ENCODE results near the gene MAGI1.

MAGI1 gene

GRCh38 chr3:65439641-65440284 lies 599.0 kb downstream of the MAGI1 start:
- peak; percentile 56 for DNase-seq

DNA sequence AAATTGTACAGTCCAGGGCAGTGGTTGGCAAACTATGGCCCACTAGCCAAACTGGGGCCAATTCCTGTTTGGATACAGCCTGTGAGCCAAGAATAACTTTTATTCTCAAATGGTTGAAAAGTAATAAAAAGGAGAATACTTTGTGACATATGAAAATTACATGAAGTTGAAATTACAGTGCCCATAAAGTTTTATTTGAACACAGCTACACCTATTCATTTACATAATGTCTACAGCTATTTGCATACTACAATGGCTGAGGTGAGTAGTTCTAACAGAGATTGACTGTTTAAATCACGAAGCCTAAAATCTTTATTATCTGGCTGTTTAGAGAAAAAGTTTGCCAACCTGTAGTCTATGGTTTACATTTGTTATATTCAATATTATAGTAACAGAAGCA lies 600.1 kb downstream of the MAGI1 start:
- no peak for DNase-seq

- DNase-seq = no peak
Measured at GRCh38 chr3:65438096-65438495, 600.6 kb downstream of the MAGI1 start.

GRCh38 chr3:65436580-65436979 lies 602.1 kb downstream of the MAGI1 start:
- DNase-seq = peak; percentile 4

GRCh38 chr3:65433480-65433879 lies 605.2 kb downstream of the MAGI1 start:
- no peak for DNase-seq

DNA sequence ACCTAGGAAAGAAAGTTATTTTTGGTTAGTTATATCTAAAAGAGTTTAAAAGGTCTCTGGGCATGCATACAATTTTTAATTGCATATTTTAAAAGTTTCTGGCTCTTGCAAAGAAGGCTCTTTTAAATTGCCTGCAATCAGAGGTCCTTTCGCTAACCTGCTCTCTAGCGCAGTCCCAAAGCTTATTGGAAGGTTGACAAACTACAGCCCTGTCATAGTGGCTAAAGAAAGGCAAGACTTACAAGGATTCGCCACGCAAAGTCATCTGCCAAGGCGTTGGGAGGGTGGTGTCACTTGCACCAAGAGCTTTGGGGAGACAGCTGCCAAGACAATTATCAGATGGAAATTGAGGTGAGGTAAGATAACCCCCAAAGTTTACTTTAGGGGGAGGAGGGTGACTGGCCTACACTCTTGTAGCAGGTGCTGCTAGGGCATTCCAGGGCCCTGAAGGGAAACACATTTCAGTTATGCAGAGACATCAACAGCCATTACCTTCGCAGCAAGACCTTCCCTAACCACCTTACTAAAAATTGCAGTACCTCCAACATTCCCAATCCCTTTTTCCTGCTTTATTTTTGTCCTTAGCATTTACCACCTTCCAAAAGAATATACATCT lies 606.2 kb downstream of the MAGI1 start:
- DNase-seq = no peak

DNA sequence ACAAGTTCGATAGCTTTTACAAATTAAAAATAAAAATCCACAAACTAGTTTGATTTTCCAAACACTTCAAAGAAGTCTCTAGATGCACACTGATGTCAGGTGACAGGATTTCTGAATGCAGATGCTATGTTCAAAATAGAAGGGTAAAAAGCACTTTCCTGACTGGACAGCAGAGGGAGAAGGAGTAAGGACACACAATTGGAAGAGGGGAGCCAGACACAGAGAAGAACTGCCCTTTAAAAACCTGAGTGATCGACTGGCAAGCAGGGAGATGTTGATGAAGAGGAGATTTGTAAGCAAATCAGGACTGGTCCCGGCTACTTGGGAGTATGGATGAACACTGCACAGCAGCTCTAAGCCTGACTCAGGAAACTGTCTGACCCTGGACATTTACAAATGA lies 612.8 kb downstream of the MAGI1 start:
- DNase-seq = peak; percentile 11

DNA sequence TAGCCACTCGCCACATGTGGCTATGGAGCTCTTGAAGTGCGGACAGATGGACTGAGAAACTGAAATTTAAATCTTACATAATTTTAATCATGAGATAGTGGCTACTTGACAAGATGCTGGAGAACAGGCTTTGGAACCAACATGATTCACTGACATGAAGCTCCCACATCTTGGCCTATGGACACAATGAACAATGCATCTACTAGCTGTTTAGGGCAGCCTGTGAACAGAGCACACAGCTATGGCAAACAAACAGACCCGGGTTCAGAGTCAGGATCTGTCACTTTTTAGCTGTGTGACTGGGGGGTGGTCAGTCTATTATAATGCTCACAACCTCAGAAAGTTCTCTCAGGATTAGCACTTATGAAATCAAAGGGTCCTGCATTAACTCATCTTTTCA lies 616.6 kb downstream of the MAGI1 start:
- no peak for DNase-seq

DNA sequence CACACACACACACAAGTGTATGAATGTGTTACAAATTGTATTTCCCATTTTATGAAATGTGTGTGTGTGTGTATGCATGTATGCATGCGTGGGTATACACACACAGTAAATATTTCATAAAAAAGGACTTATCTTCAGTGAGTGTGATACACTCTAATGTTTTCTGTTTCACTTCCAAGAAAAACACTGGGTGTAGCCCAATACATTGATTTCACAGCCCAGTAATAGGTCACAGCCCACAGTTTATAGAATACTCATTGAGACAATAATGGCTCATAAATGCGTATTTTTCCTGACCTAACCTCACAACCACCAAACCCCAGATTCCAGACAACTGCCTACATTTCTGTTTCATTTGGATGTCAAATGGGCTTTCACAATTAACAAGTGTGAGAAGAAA lies 619.5 kb downstream of the MAGI1 start:
- no peak for DNase-seq

DNA sequence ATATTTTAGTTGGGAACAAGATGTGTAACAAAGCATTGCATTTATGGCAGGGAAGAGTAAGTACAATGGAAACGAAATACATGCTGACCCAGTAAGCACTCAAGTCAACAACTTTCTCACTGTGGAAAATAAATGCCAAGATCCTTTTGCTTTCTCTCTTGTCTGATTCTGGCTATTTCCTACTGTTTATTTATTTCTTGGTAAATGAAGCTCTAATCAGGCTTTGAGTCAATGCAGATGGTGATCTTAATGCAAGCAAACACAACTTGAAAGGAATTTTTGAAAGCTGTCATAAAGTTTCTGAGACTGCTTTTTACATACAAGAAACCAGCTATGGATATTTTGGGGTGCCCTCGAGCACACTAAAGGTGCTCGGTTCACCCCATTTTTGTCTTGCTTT lies 624.8 kb downstream of the MAGI1 start:
- DNase-seq = no peak

DNA sequence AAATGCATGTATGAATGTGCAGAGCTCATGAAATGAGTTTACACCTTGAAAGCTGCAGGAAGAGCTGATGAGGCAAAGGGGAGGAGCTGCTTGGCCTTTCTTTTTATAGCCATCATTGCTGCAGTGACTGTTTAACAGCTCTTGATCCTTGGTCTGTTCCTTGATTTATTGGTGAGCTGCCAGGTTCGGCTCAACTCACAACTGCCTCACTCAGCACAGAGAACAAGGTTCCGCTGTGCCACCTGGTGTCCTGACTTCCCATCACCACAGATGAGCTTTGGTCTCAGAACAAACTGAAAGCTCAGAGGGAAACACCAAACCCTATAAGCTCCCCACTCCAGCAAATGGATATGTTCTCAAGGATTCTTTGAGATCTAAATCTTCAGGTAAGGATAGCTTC lies 626.1 kb downstream of the MAGI1 start:
- no peak for DNase-seq

DNA sequence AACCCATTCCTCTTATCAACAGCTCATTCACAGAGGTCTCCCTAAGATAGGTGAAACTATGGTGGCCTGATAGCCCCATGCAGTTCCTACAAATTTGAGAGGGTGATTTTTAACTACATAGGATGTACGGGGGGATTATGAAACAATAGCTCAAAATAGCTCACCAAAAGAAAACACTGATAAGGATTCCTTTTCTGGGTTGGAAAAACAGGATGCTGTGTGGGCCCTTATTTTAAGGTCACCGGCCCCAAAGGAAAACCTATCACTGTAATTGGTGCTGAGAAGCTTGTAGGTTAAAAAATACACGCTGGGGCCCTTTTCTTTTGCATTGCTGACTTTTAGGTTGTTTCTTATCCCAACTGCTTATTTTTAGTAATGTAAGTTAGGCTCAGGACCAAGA lies 627.4 kb downstream of the MAGI1 start:
- DNase-seq = no peak

DNA sequence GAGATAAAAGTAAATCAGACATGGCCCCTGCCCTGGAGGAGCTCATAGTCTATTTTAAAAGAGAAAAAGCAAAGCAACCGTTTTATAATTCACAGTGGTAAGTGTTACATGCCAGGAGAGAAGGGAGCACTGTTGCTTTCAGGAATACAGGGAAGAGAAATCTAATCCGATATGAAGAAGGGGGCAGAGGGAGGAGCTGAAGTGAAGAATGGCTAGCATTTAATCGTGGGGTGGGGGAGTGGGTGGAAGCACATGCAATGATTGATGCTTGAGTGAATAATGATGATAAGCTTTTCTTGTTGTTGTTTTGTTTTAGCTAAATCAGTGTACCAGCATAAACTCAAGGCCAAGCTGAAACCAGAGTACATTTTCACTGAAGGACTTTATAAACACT lies 629.5 kb downstream of the MAGI1 start:
- DNase-seq = no peak

- no peak for DNase-seq
Measured at GRCh38 chr3:65408531-65409175, 630.1 kb downstream of the MAGI1 start.

DNA sequence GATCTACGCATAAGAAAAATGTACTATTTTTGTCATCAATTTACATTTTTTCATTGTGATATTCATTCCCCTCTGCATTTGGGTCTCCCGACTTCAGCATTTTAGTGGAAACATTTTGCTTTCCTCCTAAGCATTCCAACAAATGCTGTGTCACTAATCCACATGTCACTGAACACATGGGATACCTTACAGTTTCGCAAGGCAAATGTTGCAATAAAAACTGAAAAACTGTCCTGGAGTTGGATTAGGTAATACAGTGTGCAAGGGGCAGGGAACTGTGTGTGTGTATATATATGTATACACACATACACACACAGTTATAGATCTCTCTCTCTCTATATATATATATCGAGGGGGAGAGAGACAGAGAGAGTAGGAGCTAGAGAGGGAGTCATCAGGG lies 632.2 kb downstream of the MAGI1 start:
- peak; percentile 2 for DNase-seq

GRCh38 chr3:65402597-65402996 lies 636.1 kb downstream of the MAGI1 start:
- peak; percentile 94 for DNase-seq

- no peak for DNase-seq
Measured at GRCh38 chr3:65401359-65402305, 637.1 kb downstream of the MAGI1 start.

DNA sequence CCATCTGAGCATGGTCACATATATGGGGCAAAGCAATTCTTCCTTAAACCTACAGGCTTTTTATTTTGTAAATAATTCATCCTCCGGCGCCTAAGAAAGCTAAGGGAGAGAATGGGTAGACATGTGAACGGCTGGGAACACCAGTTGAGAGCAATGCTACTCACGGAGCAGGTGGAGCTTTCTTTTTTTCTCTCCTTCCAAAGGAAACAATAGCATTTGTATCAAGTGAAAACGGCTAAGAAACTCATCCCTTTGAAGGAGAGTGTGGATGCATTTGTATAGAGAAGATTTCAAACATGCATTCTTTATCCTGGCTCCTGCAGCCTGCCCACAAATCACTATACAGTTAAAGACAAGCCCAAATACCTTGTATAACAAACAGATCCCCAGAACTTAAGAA lies 637.8 kb downstream of the MAGI1 start:
- no peak for DNase-seq

DNA sequence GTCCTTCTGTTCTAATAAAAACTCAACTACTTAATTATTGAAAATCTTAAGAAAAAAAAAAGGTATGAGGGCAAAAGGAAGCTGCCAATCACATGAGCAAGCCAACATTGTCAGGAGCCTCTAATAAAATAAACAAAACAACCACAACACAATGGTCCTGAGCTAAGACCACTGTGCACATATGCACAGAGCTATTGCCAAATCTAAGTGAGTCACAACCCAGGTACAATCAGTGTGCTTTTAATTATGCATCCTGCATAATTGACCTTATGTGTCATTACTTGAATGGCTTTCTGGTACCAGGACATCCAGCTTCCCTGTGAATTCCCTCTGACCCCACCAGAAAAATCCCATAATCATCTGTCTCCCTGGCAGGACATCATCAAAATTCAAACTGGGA lies 639.8 kb downstream of the MAGI1 start:
- peak; percentile 36 for DNase-seq

DNA sequence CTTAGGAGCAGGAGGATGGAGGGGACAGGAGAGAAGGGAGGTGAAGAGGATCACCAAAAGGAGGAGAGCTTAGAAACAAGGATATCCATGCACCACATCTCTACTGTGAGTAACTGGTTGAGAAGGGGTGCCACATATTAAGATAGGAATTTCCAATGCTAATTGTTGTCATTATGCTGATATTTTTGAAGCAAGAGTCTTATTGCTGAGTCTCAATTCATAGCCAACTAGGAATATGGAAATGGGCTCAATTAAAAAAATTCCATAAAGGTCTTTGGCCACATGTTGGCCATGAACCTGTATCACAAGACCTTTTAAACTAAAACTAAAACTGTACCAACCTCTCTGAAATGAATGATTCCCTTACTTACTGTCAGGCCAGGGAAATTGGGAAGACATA lies 642.6 kb downstream of the MAGI1 start:
- DNase-seq = no peak

GRCh38 chr3:65391068-65391467 lies 647.6 kb downstream of the MAGI1 start:
- DNase-seq = no peak

- no peak for DNase-seq
Measured at GRCh38 chr3:65385805-65386204, 652.9 kb downstream of the MAGI1 start.

GRCh38 chr3:65381496-65382010 lies 657.2 kb downstream of the MAGI1 start:
- no peak for DNase-seq

Data from EL (cell line).